ENCODE data around the gene SNX3. TPM values are rescaled to one million over a fixed set of nuclear protein-coding genes. Genes with fewer than 3 reads are reported as not detected.

SNX3 gene
- total RNA-seq, 1 donor from 2014 or later, result 179 TPM

GRCh38 chr6:108164815-108165706 lies 95.8 kb downstream of the SNX3 start:
- H3K27me3 ChIP-seq, result peaks cover 100% of the 10 kb centered on the region
- no peak overlapping the region for H3K4me3 ChIP-seq
- H3K36me3 ChIP-seq, result no peaks in the 10 kb centered on the region
- peaks cover 50% of the 10 kb centered on the region for H3K4me1 ChIP-seq
- intact Hi-C loops (cut with DNase I), result no loop called here
- ATAC-seq (no peak), DNase-seq (no peak)
- no peaks in the 10 kb centered on the region for H3K9me3 ChIP-seq
- H3K27ac ChIP-seq, result no peak overlapping the region
- no peak for TF ChIP-seq CTCF (IDR thresholded peaks at IDR 0.05)

GRCh38 chr6:108164543-108164814 lies 96.4 kb downstream of the SNX3 start:
- intact Hi-C loops (cut with DNase I), result no loop called here
- H3K27me3 ChIP-seq, result peaks cover 99% of the 10 kb centered on the region

GRCh38 chr6:108163644-108164542 lies 96.9 kb downstream of the SNX3 start:
- DNase-seq, result no peak
- no peaks in the 10 kb centered on the region for H3K9me3 ChIP-seq
- H3K36me3 ChIP-seq, result no peaks in the 10 kb centered on the region
- no peak for ATAC-seq
- TF ChIP-seq CTCF (IDR thresholded peaks at IDR 0.05), result no peak
- H3K4me1 ChIP-seq, result peaks cover 43% of the 10 kb centered on the region
- no peak overlapping the region for H3K4me3 ChIP-seq
- no peak overlapping the region for H3K27ac ChIP-seq
- H3K27me3 ChIP-seq, result peaks cover 99% of the 10 kb centered on the region
- intact Hi-C loops (cut with DNase I), result no loop called here

More at GRCh38 chr6:108164543-108164814, 96.4 kb downstream of the SNX3 start:
- peaks cover 48% of the 10 kb centered on the region for H3K4me1 ChIP-seq
- no peaks in the 10 kb centered on the region for H3K9me3 ChIP-seq
- ATAC-seq (no peak), DNase-seq (no peak)
- no peak overlapping the region for H3K27ac ChIP-seq
- no peak overlapping the region for H3K4me3 ChIP-seq
- H3K36me3 ChIP-seq, result no peaks in the 10 kb centered on the region
- no peak for TF ChIP-seq CTCF (IDR thresholded peaks at IDR 0.05)

- Histone ChIP-seq H3K4me3 (no peak overlapping the region), H3K4me1 (peaks cover 36% of the 10 kb centered on the region), H3K36me3 (no peaks in the 10 kb centered on the region), H3K27me3 (peaks cover 99% of the 10 kb centered on the region), H3K27ac (no peak overlapping the region), H3K9me3 (no peaks in the 10 kb centered on the region)
- no peak for ATAC-seq
- TF ChIP-seq CTCF (IDR thresholded peaks at IDR 0.05), result no peak
- DNase-seq, result no peak
- intact Hi-C loops (cut with DNase I), result no loop called here
These were observed 97.6 kb downstream of the SNX3 start for GRCh38 chr6:108163267-108163643.

GRCh38 chr6:108161724-108162282 lies 99.0 kb downstream of the SNX3 start:
- Histone ChIP-seq H3K27ac (no peak overlapping the region), H3K4me1 (peaks cover 33% of the 10 kb centered on the region), H3K27me3 (peaks cover 99% of the 10 kb centered on the region), H3K4me3 (no peak overlapping the region), H3K36me3 (no peaks in the 10 kb centered on the region), H3K9me3 (no peaks in the 10 kb centered on the region)
- DNase-seq (no peak), ATAC-seq (no peak)
- TF ChIP-seq CTCF (IDR thresholded peaks at IDR 0.05), result no peak
- intact Hi-C loops (cut with DNase I), result no loop called here

Other genes with a start within 250 kb of the SNX3 start
- gene OSTM1, start 186.3 kb downstream of the SNX3 start, total RNA-seq, result 59.3 TPM
- gene NR2E1, start 95.0 kb downstream of the SNX3 start, total RNA-seq, result not detected
- 7.7 TPM for gene AFG1L, start 34.0 kb upstream of the SNX3 start, total RNA-seq

Data from upper lobe of right lung (tissue), 1 donor.